ENCODE measurements around the gene IGFLR1.

The IGFLR1 gene

DNA sequence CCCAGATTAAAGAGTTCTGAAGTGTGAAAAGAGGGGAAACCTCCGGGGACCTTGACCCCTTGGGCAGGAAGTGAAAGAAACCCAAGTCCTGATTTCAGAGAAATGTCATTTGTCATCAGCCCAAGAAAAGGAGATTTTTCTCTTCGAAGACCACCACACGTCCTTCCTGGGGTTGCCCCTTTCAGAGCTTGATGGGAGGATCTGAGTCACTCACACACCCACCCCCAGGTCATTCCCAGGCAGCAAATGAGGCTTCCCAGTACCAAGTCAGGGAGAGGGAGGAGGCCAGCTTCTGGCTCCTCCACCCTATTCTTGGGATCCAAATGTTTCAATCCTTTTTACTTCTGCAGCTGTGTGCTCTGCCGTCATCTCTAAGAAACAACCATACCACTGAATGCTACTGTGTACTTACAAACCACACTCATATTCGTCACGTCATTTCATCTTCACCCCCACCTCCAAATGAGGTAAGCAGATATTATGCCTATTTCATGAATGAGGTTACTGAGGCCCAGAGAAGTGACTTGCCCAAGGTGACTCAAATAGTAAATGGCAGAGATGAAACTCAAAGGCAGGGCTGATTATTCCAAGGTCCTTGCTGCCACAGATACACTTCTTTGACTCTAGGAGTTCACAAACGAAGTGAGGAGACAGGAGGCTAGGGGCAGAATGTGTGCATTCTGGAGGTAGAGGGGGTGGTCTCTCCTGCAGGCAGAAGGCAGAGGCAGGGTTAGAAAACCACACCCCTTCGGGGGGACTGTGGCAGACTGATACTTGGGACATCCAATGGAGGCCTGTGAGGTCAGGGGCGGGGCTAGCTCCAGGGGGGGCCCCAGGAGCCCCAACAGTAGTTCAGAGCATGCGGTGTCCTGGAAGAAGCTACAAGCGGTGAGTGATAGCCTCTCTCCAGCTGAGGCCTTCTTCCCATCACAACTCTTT, 29.4 kb downstream of the IGFLR1 start:
- Histone ChIP-seq H3K4me1 (ENCODE audit: control insufficient read depth, insufficient read depth, low read length) (peaks cover 29% of the 10 kb centered on the region), H3K27ac (ENCODE audit: low read depth, low read length) (no peak overlapping the region), H3K4me3 (ENCODE audit: low read depth, low read length) (no peak overlapping the region), H3K9me3 (ENCODE audit: control insufficient read depth, insufficient read depth, low read depth, low read length) (no peaks in the 10 kb centered on the region), H3K27me3 (ENCODE audit: control insufficient read depth, insufficient read depth, low read length) (peaks cover 6% of the 10 kb centered on the region; the same call in 1 of the 2 replicates), H3K9ac (ENCODE audit: low read length) (no peak overlapping the region), H3K36me3 (ENCODE audit: control insufficient read depth, insufficient read depth, low read length) (no peaks in the 10 kb centered on the region)

DNA sequence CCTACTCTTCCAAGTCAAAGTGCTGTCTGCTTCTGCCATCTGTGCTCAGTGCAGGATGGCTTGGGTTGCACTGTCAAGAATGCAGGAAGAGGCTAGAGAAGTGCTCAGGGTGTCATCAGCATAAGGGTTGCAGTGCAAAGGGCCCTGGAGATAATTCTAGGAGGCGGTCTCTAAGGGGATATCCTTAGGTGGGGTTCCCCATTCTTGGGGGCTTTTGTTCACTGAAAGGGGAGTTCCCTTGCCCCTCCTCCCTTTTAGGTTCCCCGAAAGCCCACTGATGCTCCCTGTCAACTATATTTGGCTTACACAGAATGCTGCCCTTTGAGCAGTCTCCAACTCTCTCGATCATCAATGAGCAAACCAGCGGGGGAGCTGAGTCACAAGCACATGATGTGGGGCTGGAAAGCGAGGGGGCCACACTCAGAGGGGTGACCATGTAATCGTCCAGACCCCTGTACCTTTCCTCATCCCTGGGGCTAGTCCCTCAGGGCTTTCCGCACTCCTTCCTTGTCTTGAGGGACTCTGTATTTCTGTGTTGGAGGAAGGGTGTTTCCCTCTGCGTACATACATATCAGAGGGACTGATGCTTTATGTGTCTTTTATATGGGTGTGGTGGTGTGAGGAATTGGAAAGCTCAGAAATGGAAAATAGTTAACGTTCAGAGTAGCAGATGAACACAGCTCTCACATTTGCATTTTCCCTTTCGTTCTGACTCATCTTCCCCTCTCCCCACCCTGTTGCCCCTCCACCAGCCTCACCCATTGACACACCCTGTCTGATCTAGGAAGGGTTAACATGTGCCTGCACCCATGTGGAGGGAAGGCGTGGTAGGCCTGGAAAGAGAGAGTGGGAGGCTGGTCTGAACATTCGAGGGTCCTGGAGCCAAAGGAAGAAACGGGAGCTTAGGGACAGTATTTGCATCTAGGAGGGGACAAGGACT, 31.2 kb downstream of the IGFLR1 start:
- Histone ChIP-seq H3K27ac (ENCODE audit: low read depth, low read length) (no peak overlapping the region), H3K4me1 (ENCODE audit: control insufficient read depth, insufficient read depth, low read length) (peaks cover 27% of the 10 kb centered on the region), H3K9ac (ENCODE audit: low read length) (peak overlapping the region; percentile 32), H3K4me3 (ENCODE audit: low read depth, low read length) (no peak overlapping the region), H3K27me3 (ENCODE audit: control insufficient read depth, insufficient read depth, low read length) (peaks cover 6% of the 10 kb centered on the region; the same call in 1 of the 2 replicates), H3K36me3 (ENCODE audit: control insufficient read depth, insufficient read depth, low read length) (no peaks in the 10 kb centered on the region), H3K9me3 (ENCODE audit: control insufficient read depth, insufficient read depth, low read depth, low read length) (no peaks in the 10 kb centered on the region)

DNA sequence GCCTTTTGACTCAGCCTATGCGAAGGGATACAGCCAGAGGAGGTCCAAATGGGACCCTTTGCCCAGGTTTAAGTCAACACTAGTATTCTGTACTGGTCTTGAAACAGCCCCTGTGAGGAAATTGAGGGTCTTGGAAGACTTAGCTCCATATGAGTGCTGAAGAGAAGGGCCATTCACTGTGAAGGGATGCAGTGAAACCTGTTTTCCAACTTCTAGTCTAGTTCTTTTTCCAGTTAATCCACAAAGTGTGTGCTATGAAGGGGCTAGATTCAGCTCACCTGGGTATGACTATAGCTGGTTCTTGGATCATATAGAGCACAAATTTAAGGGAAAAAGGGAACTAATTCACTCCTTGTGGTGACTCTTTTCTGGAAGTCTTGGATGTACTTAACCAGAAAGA, 33.9 kb downstream of the IGFLR1 start:
- H3K9me3 ChIP-seq (ENCODE audit: control insufficient read depth, insufficient read depth, low read depth, low read length), result no peaks in the 10 kb centered on the region
- H3K9ac ChIP-seq (ENCODE audit: low read length), result no peak overlapping the region
- H3K4me3 ChIP-seq (ENCODE audit: low read depth, low read length), result no peak overlapping the region
- peaks cover 15% of the 10 kb centered on the region for H3K27me3 ChIP-seq (ENCODE audit: control insufficient read depth, insufficient read depth, low read length)
- peaks cover 10% of the 10 kb centered on the region for H3K4me1 ChIP-seq (ENCODE audit: control insufficient read depth, insufficient read depth, low read length)
- no peaks in the 10 kb centered on the region for H3K36me3 ChIP-seq (ENCODE audit: control insufficient read depth, insufficient read depth, low read length)
- H3K27ac ChIP-seq (ENCODE audit: low read depth, low read length), result no peak overlapping the region

DNA sequence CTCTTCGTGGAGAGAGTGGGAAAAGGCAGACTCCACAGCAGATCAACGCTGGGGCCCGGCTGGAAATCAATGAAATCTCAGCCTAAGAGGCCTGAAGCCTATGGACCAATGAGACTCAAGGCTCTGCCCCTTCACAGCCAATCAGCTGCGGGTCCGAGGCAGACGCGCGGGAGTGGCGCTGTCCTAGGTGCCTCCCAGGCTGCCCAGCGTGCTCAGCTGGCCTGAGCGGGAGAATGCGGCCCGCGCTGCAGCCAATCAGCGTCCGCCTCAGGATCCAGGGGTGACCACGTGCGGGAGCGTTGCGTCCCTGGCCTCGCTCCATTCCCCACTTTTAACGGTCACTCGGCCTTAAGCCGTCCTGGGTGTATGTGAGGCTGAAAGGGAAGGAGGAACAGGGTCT, 38.0 kb downstream of the IGFLR1 start, which contains the start of gene ZBTB32:
Gene ZBTB32 (plus strand): TSS at position 341 of the 400 bp plus-strand sequence. CDS start 10,069 bp downstream, outside the sequence.
- peaks cover 24% of the 10 kb centered on the region for H3K27me3 ChIP-seq (ENCODE audit: control insufficient read depth, insufficient read depth, low read length)
- no peaks in the 10 kb centered on the region for H3K36me3 ChIP-seq (ENCODE audit: control insufficient read depth, insufficient read depth, low read length)
- no peak within 1 kb of the TSS for H3K27ac ChIP-seq (ENCODE audit: low read depth, low read length)
- H3K4me3 ChIP-seq (ENCODE audit: low read depth, low read length), result no peak within 1 kb of the TSS
- no peaks in the 10 kb centered on the region for H3K9me3 ChIP-seq (ENCODE audit: control insufficient read depth, insufficient read depth, low read depth, low read length)
- peaks cover 4% of the 10 kb centered on the region; the same call in 1 of the 2 replicates for H3K4me1 ChIP-seq (ENCODE audit: control insufficient read depth, insufficient read depth, low read length)
- no peak within 1 kb of the TSS for H3K9ac ChIP-seq (ENCODE audit: low read length)

DNA sequence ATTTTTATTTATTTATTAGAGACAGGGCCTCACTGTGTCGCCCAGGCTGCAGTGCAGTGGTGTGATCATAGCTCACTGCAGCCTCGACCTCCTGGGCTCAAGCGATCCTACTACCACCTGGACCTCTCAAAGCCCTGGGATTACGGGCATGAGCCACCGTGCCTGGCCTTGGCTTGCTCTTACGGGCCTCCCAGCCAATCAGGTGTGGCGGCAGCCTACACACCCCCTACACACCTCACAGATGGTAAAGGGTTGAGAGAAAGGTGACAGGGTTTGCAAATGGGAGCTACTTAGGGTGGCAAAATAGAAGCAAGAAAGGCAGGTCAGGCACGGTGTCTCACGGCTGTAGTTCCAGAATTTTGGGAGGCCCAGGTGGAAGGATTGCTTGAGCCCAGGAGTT, 38.9 kb downstream of the IGFLR1 start:
- Histone ChIP-seq H3K36me3 (ENCODE audit: control insufficient read depth, insufficient read depth, low read length) (no peaks in the 10 kb centered on the region), H3K9me3 (ENCODE audit: control insufficient read depth, insufficient read depth, low read depth, low read length) (no peaks in the 10 kb centered on the region), H3K9ac (ENCODE audit: low read length) (no peak overlapping the region), H3K4me3 (ENCODE audit: low read depth, low read length) (no peak overlapping the region), H3K4me1 (ENCODE audit: control insufficient read depth, insufficient read depth, low read length) (peaks cover 4% of the 10 kb centered on the region; the same call in 1 of the 2 replicates), H3K27me3 (ENCODE audit: control insufficient read depth, insufficient read depth, low read length) (peaks cover 24% of the 10 kb centered on the region), H3K27ac (ENCODE audit: low read depth, low read length) (no peak overlapping the region)

DNA sequence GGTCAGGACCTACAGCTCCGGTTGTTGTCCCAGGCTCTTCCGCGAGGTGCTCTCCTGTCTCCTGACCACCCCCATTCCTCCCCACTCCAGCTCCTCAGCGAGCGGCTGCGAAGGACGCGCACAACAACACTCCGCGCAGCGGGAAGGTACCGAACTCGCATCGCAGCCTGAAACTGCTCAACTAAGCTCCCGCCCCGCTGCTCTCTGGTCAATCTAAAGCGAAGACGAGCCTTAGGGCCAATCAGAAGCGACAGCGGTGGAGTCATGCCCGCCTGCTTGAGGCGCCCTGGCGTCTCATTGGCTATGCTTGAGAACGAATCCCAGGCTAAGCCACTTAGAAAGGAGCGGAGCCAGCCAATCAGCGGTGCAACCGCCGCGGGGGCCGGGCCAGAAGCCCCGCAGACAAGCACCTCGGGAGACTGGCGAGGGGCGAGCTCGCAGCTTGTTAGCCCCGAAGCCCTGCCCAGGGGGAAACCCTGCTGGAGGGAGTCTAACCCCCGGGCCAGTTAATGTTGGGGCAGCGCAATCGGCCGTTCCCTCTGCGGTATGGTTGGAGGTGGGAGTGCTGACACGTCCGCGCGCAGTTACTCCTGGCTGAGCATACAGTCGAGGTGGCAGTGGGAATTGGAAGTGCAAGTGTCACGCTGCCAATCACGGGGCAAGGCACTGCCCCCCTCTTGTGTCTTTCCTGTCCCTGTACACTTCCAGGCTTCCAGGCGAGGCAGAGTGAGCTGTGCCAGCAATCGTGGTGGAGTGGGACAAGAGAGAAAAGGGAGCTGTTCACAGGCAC, 39.8 kb downstream of the IGFLR1 start:
- H3K9ac ChIP-seq (ENCODE audit: low read length), result peak overlapping the region; percentile 45
- peaks cover 24% of the 10 kb centered on the region for H3K27me3 ChIP-seq (ENCODE audit: control insufficient read depth, insufficient read depth, low read length)
- no peaks in the 10 kb centered on the region for H3K9me3 ChIP-seq (ENCODE audit: control insufficient read depth, insufficient read depth, low read depth, low read length)
- no peak overlapping the region for H3K27ac ChIP-seq (ENCODE audit: low read depth, low read length)
- H3K4me1 ChIP-seq (ENCODE audit: control insufficient read depth, insufficient read depth, low read length), result peaks cover 4% of the 10 kb centered on the region; the same call in 1 of the 2 replicates
- H3K4me3 ChIP-seq (ENCODE audit: low read depth, low read length), result peak overlapping the region; percentile 81
- H3K36me3 ChIP-seq (ENCODE audit: control insufficient read depth, insufficient read depth, low read length), result no peaks in the 10 kb centered on the region

DNA sequence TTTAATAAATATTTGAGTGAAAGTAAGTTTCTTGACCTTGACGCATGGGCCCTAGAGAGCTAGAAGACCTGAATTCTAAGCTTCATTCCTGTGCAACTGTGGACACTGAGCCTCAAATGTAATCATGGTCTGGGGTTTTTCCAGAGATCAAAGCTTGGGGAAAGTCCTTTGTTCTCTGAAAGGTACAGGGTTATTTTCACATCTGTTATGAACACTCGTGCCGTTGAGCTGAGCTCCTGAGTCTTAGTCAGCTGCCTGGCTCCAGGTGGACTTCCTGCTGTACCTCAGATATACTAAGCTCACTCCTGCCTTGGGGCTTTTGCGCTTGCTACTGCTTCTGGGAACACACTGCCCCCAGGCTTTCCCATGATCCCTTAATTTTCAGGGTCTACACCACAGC, 45.4 kb downstream of the IGFLR1 start:
- Histone ChIP-seq H3K36me3 (ENCODE audit: control insufficient read depth, insufficient read depth, low read length) (no peaks in the 10 kb centered on the region), H3K9me3 (ENCODE audit: control insufficient read depth, insufficient read depth, low read depth, low read length) (peaks cover 5% of the 10 kb centered on the region), H3K4me3 (ENCODE audit: low read depth, low read length) (no peak overlapping the region), H3K27me3 (ENCODE audit: control insufficient read depth, insufficient read depth, low read length) (no peaks in the 10 kb centered on the region), H3K27ac (ENCODE audit: low read depth, low read length) (no peak overlapping the region), H3K9ac (ENCODE audit: low read length) (no peak overlapping the region), H3K4me1 (ENCODE audit: control insufficient read depth, insufficient read depth, low read length) (no peaks in the 10 kb centered on the region)

DNA sequence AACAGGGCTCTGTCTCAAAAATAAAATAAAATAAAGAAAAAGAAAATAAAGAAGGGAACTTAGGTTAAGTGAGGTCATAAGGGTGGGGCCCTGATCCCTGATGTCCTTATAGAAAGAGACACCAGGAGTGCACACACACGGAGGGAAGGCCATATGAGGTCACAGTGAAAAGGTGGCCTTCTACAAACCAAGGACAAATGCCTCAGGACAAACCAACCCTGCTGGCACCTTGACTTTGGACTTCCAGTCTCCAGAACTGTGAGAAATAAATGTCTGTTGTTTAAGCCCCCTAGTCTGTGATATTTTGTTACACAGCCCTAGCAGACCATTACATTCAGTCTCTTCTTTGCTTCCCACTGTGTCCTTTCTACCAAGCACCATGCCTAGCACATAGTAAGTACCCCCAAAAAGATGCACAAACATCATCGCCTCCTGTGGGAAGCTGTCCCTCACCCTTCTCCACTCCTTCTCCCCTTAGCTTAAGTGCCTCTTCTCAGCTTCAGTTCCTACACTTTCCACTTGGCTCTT, 46.3 kb downstream of the IGFLR1 start:
- H3K27me3 ChIP-seq (ENCODE audit: control insufficient read depth, insufficient read depth, low read length), result no peaks in the 10 kb centered on the region
- peaks cover 5% of the 10 kb centered on the region for H3K9me3 ChIP-seq (ENCODE audit: control insufficient read depth, insufficient read depth, low read depth, low read length)
- no peak overlapping the region for H3K27ac ChIP-seq (ENCODE audit: low read depth, low read length)
- no peak overlapping the region for H3K4me3 ChIP-seq (ENCODE audit: low read depth, low read length)
- H3K36me3 ChIP-seq (ENCODE audit: control insufficient read depth, insufficient read depth, low read length), result no peaks in the 10 kb centered on the region
- no peaks in the 10 kb centered on the region for H3K4me1 ChIP-seq (ENCODE audit: control insufficient read depth, insufficient read depth, low read length)
- no peak overlapping the region for H3K9ac ChIP-seq (ENCODE audit: low read length)

DNA sequence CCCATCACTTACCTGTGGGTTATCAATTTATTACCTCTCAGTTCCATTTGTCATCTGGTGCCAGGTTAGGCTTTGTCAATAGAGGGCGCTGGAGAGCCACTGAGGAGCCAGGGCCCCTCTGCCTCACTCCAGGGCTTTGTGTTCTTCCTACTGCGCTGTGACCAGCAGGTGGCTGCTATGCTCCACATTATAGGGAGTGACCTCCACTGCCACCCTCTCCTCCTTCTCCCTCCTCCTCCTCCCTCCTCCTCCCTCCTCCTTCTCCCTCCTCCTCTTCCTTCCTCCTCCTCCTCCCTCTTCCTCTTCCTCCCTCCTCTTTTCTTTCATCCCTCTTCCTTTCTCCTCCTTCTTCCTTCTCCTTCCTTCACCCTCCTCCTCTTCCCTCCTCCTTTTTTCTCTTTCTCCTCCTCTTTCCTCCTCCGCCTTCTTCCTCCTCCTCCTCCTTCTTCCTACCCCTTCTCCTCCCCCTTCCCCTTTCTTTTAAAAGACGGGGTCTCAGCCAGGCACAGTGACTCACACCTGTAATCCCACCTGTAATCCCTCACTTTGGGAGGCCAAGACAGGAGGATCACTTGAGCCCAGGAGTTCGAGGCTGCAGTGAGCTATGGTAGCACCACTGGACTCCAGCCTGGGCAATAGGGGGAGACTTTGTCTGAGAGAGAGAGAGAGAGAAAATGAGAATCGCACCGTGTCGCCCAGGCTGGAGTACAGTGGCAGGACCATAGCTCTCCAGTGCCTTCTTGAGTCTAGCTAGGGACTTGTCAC, 48.2 kb downstream of the IGFLR1 start:
- no peak overlapping the region for H3K27ac ChIP-seq (ENCODE audit: low read depth, low read length)
- peaks cover 5% of the 10 kb centered on the region for H3K9me3 ChIP-seq (ENCODE audit: control insufficient read depth, insufficient read depth, low read depth, low read length)
- no peak overlapping the region for H3K4me3 ChIP-seq (ENCODE audit: low read depth, low read length)
- no peaks in the 10 kb centered on the region for H3K36me3 ChIP-seq (ENCODE audit: control insufficient read depth, insufficient read depth, low read length)
- H3K4me1 ChIP-seq (ENCODE audit: control insufficient read depth, insufficient read depth, low read length), result no peaks in the 10 kb centered on the region
- no peaks in the 10 kb centered on the region for H3K27me3 ChIP-seq (ENCODE audit: control insufficient read depth, insufficient read depth, low read length)
- no peak overlapping the region for H3K9ac ChIP-seq (ENCODE audit: low read length)

DNA sequence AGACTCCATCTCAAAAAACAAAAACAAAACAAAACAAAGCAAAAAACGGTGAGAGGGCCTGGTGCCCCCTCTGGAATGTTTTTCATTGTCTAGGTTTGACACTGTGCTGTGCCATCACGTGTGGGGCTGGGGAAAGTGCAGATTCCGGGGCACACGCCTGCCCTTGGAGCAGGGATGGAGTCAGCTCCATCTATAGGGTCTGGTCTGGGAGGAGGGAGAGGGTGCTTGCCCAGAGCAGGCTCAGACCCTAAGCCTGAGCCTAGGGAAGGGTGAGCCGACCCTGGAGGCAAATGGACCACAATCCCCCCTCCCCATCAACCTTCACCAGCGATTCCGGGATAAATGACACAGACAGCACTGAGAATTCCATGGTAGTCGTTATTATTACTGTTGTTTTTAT, 48.8 kb downstream of the IGFLR1 start:
- H3K9ac ChIP-seq (ENCODE audit: low read length), result no peak overlapping the region
- no peak overlapping the region for H3K27ac ChIP-seq (ENCODE audit: low read depth, low read length)
- no peaks in the 10 kb centered on the region for H3K27me3 ChIP-seq (ENCODE audit: control insufficient read depth, insufficient read depth, low read length)

More for the DNA sequence above, 48.8 kb downstream of the IGFLR1 start:
- no peak overlapping the region for H3K4me3 ChIP-seq (ENCODE audit: low read depth, low read length)
- peaks cover 5% of the 10 kb centered on the region for H3K9me3 ChIP-seq (ENCODE audit: control insufficient read depth, insufficient read depth, low read depth, low read length)
- no peaks in the 10 kb centered on the region for H3K4me1 ChIP-seq (ENCODE audit: control insufficient read depth, insufficient read depth, low read length)
- H3K36me3 ChIP-seq (ENCODE audit: control insufficient read depth, insufficient read depth, low read length), result no peaks in the 10 kb centered on the region

Data from HUES6 (cell line).